GM19328 (cell line): ENCODE results near the gene CDHR2.

Source experiments
- ATAC-seq: cut with Tn5 transposase; IDR thresholded peaks from one replicate; pipeline ENCODE4 v1.9.1; 2021; ENCODE audit warnings: mild to moderate bottlenecking, moderate library complexity; ENCODE audit not compliant: unreplicated experiment

CDHR2 gene

DNA sequence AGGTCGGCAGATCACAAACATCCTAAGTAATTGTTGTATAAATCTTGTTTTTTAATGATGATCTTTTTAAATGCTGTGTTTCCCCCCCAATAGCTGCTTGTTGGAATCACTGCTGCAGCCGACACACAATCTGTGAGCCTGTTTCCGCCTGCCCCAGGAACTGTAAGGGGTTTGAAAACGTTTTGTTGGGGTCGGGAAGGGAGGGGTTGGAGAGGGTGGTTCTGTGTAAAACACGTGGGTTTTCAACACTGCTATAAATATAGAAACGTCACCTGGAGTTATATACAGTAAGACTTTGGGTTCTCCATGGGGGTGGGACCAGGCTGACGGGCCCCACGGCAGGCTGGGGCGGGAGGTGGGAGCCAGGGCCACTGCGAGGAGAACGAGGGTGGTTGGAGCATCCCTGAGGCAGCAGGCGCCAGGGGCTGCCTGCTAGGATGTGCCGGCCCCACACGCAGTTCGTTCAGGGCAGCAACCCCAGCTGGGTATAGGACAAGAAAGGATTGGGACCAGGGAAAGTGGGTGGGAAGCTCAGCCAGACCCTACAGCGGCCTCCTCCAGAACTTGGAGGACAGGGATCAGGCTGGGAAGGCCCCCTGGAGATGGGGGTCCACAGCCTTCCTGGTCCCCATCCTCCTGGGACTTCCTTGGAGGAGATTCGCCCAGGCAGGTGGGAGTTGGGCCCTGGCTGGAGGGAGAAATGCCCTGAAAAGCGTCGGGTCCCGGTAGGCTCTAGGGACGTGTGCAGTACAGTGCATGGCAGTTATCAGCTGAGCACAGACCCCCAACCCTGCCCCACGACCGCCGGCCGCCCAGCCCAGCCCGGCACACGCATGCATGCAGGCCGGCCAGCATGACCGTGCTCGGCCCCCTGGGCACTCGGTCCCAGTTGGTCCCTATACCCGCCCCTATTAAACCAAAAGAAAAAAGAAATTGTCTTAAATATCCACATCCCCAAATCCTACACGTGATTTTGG, 21.6 kb upstream of the CDHR2 start:
- no peak for ATAC-seq

DNA sequence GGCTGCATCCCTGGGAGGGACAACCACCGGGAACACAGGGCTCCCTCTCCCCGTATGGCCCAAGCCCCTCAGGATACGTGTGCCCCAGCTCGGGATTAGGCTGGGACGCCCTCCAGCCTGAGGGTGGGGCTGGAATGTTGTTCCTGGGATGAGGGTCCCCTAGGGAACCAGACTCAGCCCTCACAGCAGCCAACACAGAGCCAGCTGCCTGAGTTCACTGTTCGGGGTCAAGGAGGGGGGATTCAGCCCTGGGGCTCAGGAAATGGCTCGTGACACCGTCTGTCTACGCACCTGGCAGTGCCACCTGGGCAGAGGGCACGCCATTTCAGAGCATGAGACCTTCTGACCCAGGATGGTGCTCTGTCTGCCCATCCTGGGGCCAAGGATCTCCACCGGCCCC, 20.8 kb upstream of the CDHR2 start:
- no peak for ATAC-seq

DNA sequence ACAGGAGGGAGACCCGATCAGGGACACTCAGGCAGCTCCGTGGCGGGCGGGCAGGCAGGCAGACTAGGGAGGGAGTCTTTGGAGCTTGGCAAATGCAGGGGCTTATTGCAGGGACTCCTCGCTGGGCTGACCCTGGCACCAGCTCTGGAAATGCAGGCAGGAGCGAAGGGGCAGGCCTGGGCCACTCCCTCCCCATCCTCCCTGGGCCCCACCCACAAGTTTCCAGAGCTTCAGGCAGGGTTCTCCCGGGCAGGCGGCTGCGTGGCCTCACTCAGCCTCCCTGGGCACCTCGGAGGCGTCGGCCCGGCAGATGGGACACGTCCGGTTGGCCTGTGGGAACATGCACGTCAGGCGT, 20.4 kb upstream of the CDHR2 start:
- no peak for ATAC-seq

DNA sequence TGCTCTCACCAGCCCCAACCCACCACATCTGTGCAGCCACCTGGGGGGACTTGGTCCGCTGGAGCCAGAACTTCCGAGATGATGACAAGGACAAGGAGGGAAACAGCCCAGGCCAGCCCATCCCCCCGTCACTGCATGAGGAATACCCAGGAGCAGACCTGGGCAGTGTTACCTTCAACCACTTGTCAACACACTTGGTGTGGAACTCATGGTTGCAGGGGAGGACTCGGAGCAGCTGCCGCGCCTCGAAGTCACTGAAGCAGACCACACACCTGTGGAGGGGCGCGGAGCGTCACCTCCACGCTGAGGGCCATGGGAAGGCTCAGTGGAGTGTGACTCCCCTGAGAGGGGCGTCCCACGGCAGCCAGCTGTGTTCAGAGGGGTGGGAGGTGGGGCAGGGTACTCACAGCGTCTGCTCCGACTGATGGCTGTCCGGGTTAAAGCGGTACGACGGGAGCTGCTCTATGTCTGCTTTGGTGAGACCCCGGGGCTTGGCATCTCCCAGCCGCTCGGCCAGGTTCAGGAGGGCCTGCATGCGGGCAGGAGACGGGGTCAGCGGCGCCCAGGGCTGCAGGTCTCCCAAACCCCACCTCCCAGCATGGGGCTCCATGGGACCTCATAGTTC, 19.9 kb upstream of the CDHR2 start:
- ATAC-seq = no peak

DNA sequence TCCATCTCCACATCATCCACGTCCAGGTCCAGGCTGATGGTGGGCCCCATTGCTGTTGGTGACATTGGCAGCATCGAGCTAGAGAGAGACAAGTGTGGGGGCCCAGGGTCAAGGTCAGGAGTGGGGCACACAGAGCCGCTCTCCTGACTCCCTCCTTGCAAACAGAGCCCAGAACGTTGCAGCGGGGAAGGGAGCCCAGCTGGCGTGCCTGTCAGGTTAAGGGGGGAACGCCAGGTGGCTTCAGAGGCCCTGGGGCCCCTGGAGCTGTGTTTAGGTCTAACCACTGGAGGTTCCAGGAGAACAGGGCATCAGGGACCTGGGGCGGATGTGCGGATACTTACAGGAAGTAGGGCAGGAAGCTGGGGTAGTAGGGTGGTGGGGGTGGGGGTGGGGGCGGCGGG, 19.4 kb upstream of the CDHR2 start:
- ATAC-seq = no peak

DNA sequence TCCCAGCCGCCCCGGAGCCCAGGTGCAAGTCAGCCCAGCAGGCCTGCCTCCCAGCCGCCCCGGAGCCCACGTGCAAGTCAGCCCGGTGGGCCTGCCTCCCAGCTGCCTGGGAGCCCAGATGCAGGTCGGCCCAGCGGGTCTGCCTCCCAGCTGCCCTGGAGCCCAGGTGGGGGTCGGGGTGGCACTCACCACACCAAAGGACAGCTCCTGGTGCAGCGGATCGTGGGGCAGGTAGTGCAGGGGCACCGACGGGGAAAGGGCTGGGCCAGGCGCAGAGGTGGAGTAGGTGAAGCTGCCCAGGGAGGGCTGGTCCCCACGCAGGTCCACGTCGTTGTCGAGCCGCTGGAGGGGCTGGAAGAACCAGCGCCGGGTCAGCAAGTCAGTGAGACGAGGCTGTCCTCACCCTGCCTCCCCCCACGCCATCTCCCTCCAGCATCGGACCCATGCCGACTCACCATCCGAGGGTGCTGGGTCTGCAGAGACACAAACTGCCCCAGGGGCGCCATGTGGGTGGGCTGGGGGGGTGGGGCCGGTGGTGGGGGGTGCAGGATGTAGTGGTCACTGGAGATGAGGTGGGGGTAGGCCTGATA, 18.7 kb upstream of the CDHR2 start:
- no peak for ATAC-seq

GRCh38 chr5:176530983-176531901, 17.9 kb upstream of the CDHR2 start:
- no peak for ATAC-seq

GRCh38 chr5:176531902-176532493, 17.1 kb upstream of the CDHR2 start:
- ATAC-seq = no peak

GRCh38 chr5:176532795-176533194, 16.3 kb upstream of the CDHR2 start:
- no peak for ATAC-seq

DNA sequence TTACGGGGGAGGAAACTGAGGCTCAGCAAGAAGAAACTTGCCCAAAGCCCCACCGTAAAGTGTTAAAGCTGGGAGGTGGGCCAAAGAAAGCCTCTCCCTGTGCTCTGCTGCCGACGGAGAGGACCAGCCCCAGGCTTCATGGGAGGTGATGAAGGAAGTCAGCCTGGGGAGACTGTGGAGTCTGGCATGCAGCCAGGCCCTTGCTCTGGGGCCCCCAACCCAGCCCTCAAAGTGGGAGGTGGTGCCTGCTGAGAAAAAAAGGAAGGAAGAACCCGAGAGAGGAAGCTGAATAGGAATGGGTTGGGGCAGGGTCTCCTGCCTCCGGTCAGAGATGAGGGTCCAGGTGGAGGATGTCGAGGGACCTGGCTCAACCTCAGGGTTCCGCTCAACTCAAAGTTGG, 15.8 kb upstream of the CDHR2 start:
- ATAC-seq = no peak

GRCh38 chr5:176533894-176534611, 15.1 kb upstream of the CDHR2 start:
- no peak for ATAC-seq

- no peak for ATAC-seq
Observed at GRCh38 chr5:176534640-176535039, 14.5 kb upstream of the CDHR2 start.

DNA sequence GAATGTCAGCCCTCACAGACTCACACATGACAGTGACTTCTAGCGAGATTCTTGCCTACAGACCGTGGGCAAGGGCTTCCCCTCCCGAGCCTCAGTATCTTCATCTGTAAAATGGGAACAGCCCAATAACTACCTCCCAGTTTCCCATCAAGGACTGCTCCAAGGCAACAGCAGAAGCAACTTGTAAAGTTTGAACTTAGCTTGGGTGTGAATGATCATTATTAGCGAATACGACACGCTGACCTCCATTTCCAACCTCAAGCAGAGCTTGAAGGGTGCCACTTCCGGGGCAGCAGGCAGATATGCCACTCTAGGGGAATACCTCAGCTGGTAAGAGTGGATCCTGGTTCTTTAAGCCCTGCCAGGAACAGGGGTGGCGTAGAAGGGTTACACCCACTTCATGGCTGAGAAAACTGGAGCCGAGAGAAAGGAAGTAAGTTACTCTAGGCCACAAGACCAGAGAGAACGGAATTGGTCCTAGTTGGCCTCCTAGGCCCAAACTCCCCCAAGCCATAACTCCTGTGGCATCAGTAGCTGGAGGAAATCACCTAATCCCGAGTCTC, 14.0 kb upstream of the CDHR2 start:
- ATAC-seq = no peak

GRCh38 chr5:176535664-176536131, 13.4 kb upstream of the CDHR2 start:
- ATAC-seq = no peak

DNA sequence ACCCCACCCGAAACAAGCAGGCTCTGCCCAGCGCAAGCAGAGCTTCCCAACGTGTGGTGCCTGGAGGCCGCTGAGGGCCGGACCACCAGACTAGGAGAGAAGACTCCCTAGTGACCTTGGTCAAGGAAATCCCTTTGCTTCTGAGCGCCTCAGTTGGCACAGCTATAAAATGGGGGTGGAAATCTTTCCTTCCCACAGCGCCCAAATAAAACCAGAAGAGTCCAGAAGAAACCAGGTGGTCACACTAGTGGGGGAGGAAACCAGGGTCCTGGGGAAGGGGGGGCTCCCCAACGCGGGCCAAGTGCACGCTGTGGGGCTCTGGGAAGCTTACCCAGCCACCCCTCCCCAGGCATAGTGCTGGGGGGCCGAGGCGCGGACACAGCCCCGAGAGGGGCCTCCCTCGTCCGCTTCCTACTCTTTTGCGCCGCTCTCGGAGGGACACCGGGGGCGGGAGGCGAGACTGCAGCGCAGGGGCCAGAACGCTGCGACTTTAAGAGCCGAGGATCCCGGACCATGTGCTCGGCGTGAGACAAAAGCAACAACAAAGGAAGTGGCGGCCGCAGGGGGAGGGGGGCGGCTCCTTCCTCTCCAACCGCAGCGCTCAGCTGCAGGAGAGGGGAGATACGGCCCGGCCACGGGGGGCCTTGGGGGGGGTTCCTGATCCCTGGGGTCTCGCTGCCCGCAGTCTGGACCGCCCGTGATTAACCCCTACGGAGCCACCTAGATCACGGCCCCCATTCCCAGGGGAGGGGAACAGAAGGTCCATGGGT, 12.8 kb upstream of the CDHR2 start:
- ATAC-seq = no peak

- peak; percentile 52 for ATAC-seq
Observed at GRCh38 chr5:176536902-176537553, 12.1 kb upstream of the CDHR2 start, which contains the start of gene RNF44. RNF44 (minus strand) TSS chr5:176537402; CDS start chr5:176532472, 4,930 bp downstream.

GRCh38 chr5:176537554-176538229, 11.4 kb upstream of the CDHR2 start:
- peak; percentile 69 for ATAC-seq
